IMR-90 (cell line): ENCODE results near the gene PKD1. TPM values are rescaled to one million over a fixed set of nuclear protein-coding genes. Genes with fewer than 3 reads are reported as not detected.
"Not testable (repeated sequence)": the region's sequence is repeated elsewhere in the genome, so short reads cannot be mapped to it uniquely, and the experiment has no call there.

Experiments
- ATAC-seq: fragments of 200-7000 bp; cut with Tn5 transposase; 2 replicates; pipeline ENCODE4 v1.9.1; 2020; ENCODE audit warnings: low read depth, mild to moderate bottlenecking, moderate library complexity
- BruUV-seq: library from RNA; stranded (reverse); fragments of 400-500 nt; replicated peaks from 2 replicates; lab custom pipeline; 2021; lab: Mats Ljungman, UMichigan
- CTCF ChIA-PET: fragments of 300-600 bp; formaldehyde crosslinking; extraction: SDS; loops from one replicate; lab custom pipeline; 2021; ENCODE audit warnings: antibody characterized with exemption; lab: Yijun Ruan, JAX
- POLR2A ChIA-PET: fragments of 300-600 bp; sonication (Branson Sonifier 250); formaldehyde crosslinking; loops from one replicate; lab custom pipeline; 2022; ENCODE audit warnings: antibody characterized with exemption; ENCODE audit not compliant: unreplicated experiment; lab: Charles Lee
- DNase-seq: peaks from one replicate; pipeline ENCODE4 v3.0.0; 2013
- H2AFZ ChIP-seq: replicated peaks from 2 replicates; pipeline ENCODE3; 2013; ENCODE audit warnings: low read length, mild to moderate bottlenecking; ENCODE audit not compliant: poor library complexity
- H2AK5ac ChIP-seq: 2 replicates; pipeline ENCODE4 v1.6.1; 2013; ENCODE audit warnings: low read depth, low read length, inconsistent platforms
- H2AK9ac ChIP-seq: replicated peaks from 2 replicates; pipeline ENCODE3; 2013; ENCODE audit warnings: mild to moderate bottlenecking, low read depth, low read length, moderate library complexity; ENCODE audit not compliant: poor library complexity
- H2BK120ac ChIP-seq: 2 replicates; pipeline ENCODE4 v1.6.1; 2013; ENCODE audit warnings: low read depth, low read length, inconsistent platforms
- H2BK15ac ChIP-seq: 3 replicates; pipeline ENCODE4 v1.6.1; 2013; ENCODE audit warnings: low read depth, low read length, inconsistent platforms
- H2BK20ac ChIP-seq: 2 replicates; pipeline ENCODE4 v1.6.1; 2013; ENCODE audit warnings: low read depth, mild to moderate bottlenecking, inconsistent platforms, low read length, moderate library complexity
- H2BK5ac ChIP-seq: 2 replicates; pipeline ENCODE4 v1.6.1; 2013; ENCODE audit warnings: mild to moderate bottlenecking, low read depth, low read length, inconsistent platforms; ENCODE audit not compliant: poor library complexity, severe bottlenecking
- H3K14ac ChIP-seq: replicated peaks from 2 replicates; pipeline ENCODE4 v1.6.1; 2013; ENCODE audit warnings: low read depth, low read length, inconsistent platforms
- H3K18ac ChIP-seq: 2 replicates; pipeline ENCODE4 v1.6.1; 2013; ENCODE audit warnings: low read depth, low read length, control low read depth
- H3K23ac ChIP-seq: 2 replicates; pipeline ENCODE4 v1.6.1; 2013; ENCODE audit warnings: low read depth, low read length, inconsistent platforms
- H3K27ac ChIP-seq: 2 replicates; pipeline ENCODE4 v1.5.1; 2013; ENCODE audit warnings: mild to moderate bottlenecking, control low read depth, low read length; ENCODE audit not compliant: insufficient read depth
- H3K27me3 ChIP-seq: 2 replicates; pipeline ENCODE4 v1.6.1; 2013; ENCODE audit warnings: low read length; ENCODE audit not compliant: control insufficient read depth, insufficient read depth
- H3K36me3 ChIP-seq: 2 replicates; pipeline ENCODE4 v1.6.1; 2013; ENCODE audit warnings: low read length, mixed read lengths; ENCODE audit not compliant: control insufficient read depth, insufficient read depth
- H3K4ac ChIP-seq: 2 replicates; pipeline ENCODE4 v1.6.1; 2013; ENCODE audit warnings: low read depth, low read length, inconsistent platforms
- H3K4me1 ChIP-seq: 2 replicates; pipeline ENCODE4 v1.6.1; 2013; ENCODE audit warnings: low read length, mixed read lengths; ENCODE audit not compliant: control insufficient read depth, insufficient read depth
- H3K4me2 ChIP-seq: 2 replicates; pipeline ENCODE4 v1.6.1; 2013; ENCODE audit warnings: low read depth, mild to moderate bottlenecking, control low read depth, low read length, moderate library complexity
- H3K4me3 ChIP-seq: 2 replicates; pipeline ENCODE4 v1.5.1; 2013; ENCODE audit warnings: low read depth, mild to moderate bottlenecking, control low read depth, low read length, moderate library complexity; ENCODE audit not compliant: insufficient read depth
- H3K56ac ChIP-seq: 2 replicates; pipeline ENCODE4 v1.6.1; 2013; ENCODE audit warnings: low read length, inconsistent platforms; ENCODE audit not compliant: insufficient read depth; ENCODE audit errors: extremely low read depth
- H3K79me1 ChIP-seq, 2 experiments: 2 replicates each; pipeline ENCODE4 v1.6.1; 2013; ENCODE audit warnings: low read length in 2 of 2, inconsistent platforms in 1 of 2, low read depth in 1 of 2
- H3K9ac ChIP-seq: 2 replicates; pipeline ENCODE4 v1.6.1; 2013; ENCODE audit warnings: low read depth, low read length, control low read depth
- H3K9me1 ChIP-seq: 2 replicates; pipeline ENCODE4 v1.6.1; 2013; ENCODE audit warnings: low read length, inconsistent platforms; ENCODE audit not compliant: insufficient read depth
- H3K9me3 ChIP-seq: 2 replicates; pipeline ENCODE4 v1.6.1; 2013; ENCODE audit warnings: low read length; ENCODE audit not compliant: control insufficient read depth, insufficient read depth
- H4K20me1 ChIP-seq: 2 replicates; pipeline ENCODE4 v1.6.1; 2013; ENCODE audit warnings: low read length, inconsistent platforms; ENCODE audit not compliant: insufficient read depth
- H4K5ac ChIP-seq: 2 replicates; pipeline ENCODE4 v1.6.1; 2013; ENCODE audit warnings: mild to moderate bottlenecking, low read depth, low read length, control low read depth
- H4K8ac ChIP-seq, 2 experiments: 2 replicates each; pipeline ENCODE4 v1.6.1; 2013; ENCODE audit warnings: low read depth in 2 of 2, low read length in 2 of 2, control low read depth in 1 of 2, inconsistent platforms in 1 of 2
- H4K91ac ChIP-seq: 2 replicates; pipeline ENCODE4 v1.6.1; 2013; ENCODE audit warnings: low read depth, low read length, inconsistent platforms; ENCODE audit not compliant: insufficient read depth
- WGBS, 2 experiments: methylation state at CpG; one replicate each; pipeline versions ENCODE4 v1.1.5 to v1.1.7; 2013; ENCODE audit warnings: missing lambda C conversion rate in 2 of 2; ENCODE audit not compliant: insufficient read length in 1 of 2; ENCODE audit errors: extremely low coverage in 2 of 2; 5-methylcytosine and 5-hydroxymethylcytosine counted together
- dilution Hi-C: fragments of 300-500 bp; cut with HindIII; formaldehyde crosslinking; loops from one replicate; pipeline ENCODE4 v1.14.3; 2018; ENCODE audit warnings: low sequenced_read_pairs; ENCODE audit not compliant: unreplicated experiment
- in situ Hi-C: fragments of 300-500 bp; cut with MboI; formaldehyde crosslinking; loops from 3 replicates; pipeline ENCODE4 v1.14.3; 2019; ENCODE audit warnings: low sequenced_read_pairs, inconsistent platforms, mixed read lengths
- intact Hi-C: fragments of 100-400 bp; cut with micrococcal nuclease; formaldehyde crosslinking; loops from 2 replicates; pipeline ENCODE4 v1.10.0; 2022
- polyA plus RNA-seq, 3 experiments: library from polyadenylated mRNA; depleted of rRNA; stranded (reverse); fragments of >200 nt; gene quantifications; 2 replicates each; pipeline ENCODE4 v1.2.3, GENCODE V29; 2012; ENCODE audit warnings: low replicate concordance in 1 of 3
- total RNA-seq: library from RNA; depleted of rRNA; stranded (reverse); fragments of >200 nt; gene quantifications from 2 replicates; pipeline ENCODE4 v1.2.3, GENCODE V29; 2012

The PKD1 gene
- total and polyA plus RNA-seq, 2 of the 4 experiments (the other 2 are of a cell fraction): 7.9 to 97.3 TPM

DNA sequence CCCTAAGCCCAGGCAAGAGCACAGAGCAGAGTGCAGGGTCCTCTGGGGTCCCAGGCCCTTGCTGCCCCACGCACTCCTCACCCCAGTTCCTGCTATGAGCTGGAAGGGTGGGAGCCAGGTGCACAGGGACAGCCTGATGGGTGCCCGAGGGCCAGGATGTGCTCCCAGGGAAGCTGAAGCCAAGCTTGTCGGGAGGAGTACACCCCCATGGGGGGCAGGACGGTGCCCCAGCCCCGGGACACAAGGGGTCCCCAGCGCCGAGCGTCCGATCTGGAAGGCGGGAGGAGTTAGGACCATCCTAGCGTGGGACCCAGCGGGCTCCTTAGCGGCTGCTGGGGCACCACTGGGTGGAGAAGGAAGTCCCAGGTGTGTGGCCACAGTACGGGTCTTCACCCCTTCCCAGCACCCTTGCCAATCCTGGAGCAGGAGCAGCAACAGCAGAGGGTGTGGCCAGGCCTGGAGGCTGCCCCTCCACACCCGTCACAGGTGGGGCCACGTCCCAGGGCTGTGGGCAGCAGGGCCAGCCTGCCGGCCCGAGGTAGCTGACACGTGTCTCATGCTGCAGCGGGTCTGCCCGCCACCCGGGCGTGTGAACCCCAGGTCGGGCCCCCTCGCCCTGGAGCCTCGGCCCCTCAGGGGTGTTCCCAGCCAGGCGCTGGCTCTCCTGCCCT is 11.9 kb downstream of the PKD1 start:
- POLR2A ChIA-PET, dilution Hi-C loops, H3K4me3 ChIP-seq, ATAC-seq, H3K36me3 ChIP-seq, H3K14ac ChIP-seq, CTCF ChIA-PET, H3K23ac ChIP-seq, H2AK9ac ChIP-seq, H3K4me2 ChIP-seq, H2BK20ac ChIP-seq, H2AFZ ChIP-seq, H3K9me3 ChIP-seq, intact Hi-C loops, BruUV-seq, H2BK15ac ChIP-seq, H3K56ac ChIP-seq, H3K18ac ChIP-seq, H3K27me3 ChIP-seq, DNase-seq, H4K5ac ChIP-seq, H3K9me1 ChIP-seq, in situ Hi-C loops: not testable (repeated sequence)
- H3K9ac ChIP-seq: peak overlapping the region; percentile 72
- H3K4me1 ChIP-seq: peaks cover 36% of the 10 kb centered on the region
- H2BK120ac ChIP-seq: peak overlapping the region; percentile 88
- H3K27ac ChIP-seq: peak overlapping the region; percentile 98
- WGBS, 2 experiments: no CpG with 5 or more reads among the region's 27 CpGs
- H3K79me1 ChIP-seq: peaks cover 7 to 28% of the 10 kb centered on the region in 2 experiments; a peak in 3 of 4 replicates
- H2AK5ac ChIP-seq: peak overlapping the region; percentile 70
- peak overlapping the region; percentile 47; the same call in 1 of the 2 replicates for H4K91ac ChIP-seq
- H4K20me1 ChIP-seq: peaks cover 30% of the 10 kb centered on the region
- peak overlapping the region; percentile 93; the same call in 1 of the 2 replicates for H3K4ac ChIP-seq
- H2BK5ac ChIP-seq: peak overlapping the region; percentile 96
- H4K8ac ChIP-seq: peak overlapping the region; percentile 71 to 89; a peak in 1 of 4 replicates

DNA sequence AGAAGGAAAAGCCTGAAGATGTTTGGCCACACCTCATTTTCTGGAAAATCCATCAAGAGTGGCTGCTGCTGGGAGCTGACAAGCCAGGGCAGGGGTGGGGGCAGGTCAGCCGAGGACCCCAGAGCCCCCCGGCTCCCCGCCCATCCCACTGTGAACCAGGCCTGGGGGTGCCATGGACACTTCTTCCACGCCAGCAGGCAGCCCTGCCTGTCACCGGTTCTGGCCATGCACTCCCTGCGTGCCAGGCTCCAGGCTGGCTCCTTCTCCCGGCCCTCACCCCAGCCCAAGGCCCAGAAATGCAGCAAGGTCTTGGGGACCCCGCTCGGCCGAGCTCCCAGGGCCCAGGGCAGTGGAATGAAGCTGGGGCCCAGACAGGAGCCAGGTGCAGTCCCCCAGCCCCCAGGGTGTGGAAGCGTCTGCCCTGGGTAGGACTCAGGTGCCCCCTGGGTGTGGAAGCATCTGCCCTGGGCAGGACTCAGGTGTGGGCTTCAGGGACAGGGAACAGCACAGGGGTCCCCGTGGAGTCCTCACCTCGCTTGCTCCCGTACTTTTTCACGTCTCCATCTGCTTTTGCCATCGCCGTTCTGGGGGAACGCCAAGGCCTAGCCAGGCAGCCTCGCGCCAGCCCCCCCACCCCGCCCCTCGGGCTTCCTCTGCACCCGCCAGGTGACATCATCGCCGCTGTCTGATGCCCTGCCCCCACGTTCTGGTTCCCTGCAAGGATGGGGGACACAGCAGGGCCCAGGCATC is 12.6 kb downstream of the PKD1 start:
- H3K9ac ChIP-seq, CTCF ChIA-PET, intact Hi-C loops, in situ Hi-C loops, H3K14ac ChIP-seq, H2BK20ac ChIP-seq, POLR2A ChIA-PET, H3K4ac ChIP-seq, dilution Hi-C loops, H3K4me3 ChIP-seq, H2BK15ac ChIP-seq, H2BK5ac ChIP-seq, H4K8ac ChIP-seq, H3K27me3 ChIP-seq, H2AK5ac ChIP-seq, DNase-seq, H2AFZ ChIP-seq, BruUV-seq, H3K27ac ChIP-seq, H2BK120ac ChIP-seq, H3K4me2 ChIP-seq, H3K56ac ChIP-seq, H3K9me1 ChIP-seq, H3K23ac ChIP-seq, H4K91ac ChIP-seq, ATAC-seq, H3K36me3 ChIP-seq, H3K18ac ChIP-seq, H3K9me3 ChIP-seq, H4K5ac ChIP-seq, H2AK9ac ChIP-seq: not testable (repeated sequence)
- no CpG with 5 or more reads among the region's 26 CpGs for WGBS, 2 experiments
- Histone ChIP-seq H3K79me1 (peaks cover 7 to 28% of the 10 kb centered on the region in 2 experiments; a peak in 3 of 4 replicates), H4K20me1 (peaks cover 23% of the 10 kb centered on the region), H3K4me1 (peaks cover 36% of the 10 kb centered on the region)
